Right renal cortex interstitium (tissue), 3 donors: ENCODE data around the gene VWA2. TPM values are rescaled to one million over a fixed set of nuclear protein-coding genes. Genes with fewer than 3 reads are reported as not detected.

Experiments
- DNase-seq, 3 donors: peaks; one replicate each; pipeline ENCODE4 v3.0.0-alpha.2; 2013; ENCODE audit warnings: low read depth in 3 of 3, low spot score in 2 of 3
- polyA plus RNA-seq, 3 donors: library from polyadenylated mRNA; unstranded; fragments of 120-200 nt; gene quantifications; one replicate each; pipeline ENCODE4 v1.2.1, GENCODE V29; 2013; ENCODE audit not compliant: insufficient read length in 3 of 3

Gene VWA2
- polyA plus RNA-seq, 3 donors = 1.6 to 2.1 (median 1.7) TPM

GRCh38 chr10:114274616-114275453 lies 35.8 kb downstream of the VWA2 start:
- DNase-seq = no peak

GRCh38 chr10:114276066-114276465 lies 37.0 kb downstream of the VWA2 start:
- no peak for DNase-seq

DNA sequence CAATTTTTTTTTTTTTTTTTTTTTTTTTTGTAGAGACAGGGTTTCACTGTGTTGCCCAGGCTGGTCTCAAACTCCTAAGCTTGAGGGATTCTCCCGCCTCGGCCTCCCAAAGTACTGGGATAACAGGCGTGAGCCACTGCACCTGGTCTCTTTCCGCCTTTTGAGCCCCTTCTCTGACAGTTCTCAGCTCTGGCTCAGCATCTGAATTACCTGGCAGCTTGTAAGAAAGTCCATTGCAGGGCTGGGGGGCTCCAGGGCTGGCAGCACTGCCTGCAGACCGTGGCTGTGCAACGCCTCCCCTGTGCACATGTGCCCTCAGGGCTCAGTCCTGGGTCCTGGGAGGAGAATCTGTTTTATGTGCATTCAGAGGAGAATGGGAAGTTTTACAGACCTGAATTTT lies 37.6 kb downstream of the VWA2 start:
- no peak for DNase-seq

GRCh38 chr10:114278140-114278883 lies 39.3 kb downstream of the VWA2 start:
- no peak for DNase-seq

DNA sequence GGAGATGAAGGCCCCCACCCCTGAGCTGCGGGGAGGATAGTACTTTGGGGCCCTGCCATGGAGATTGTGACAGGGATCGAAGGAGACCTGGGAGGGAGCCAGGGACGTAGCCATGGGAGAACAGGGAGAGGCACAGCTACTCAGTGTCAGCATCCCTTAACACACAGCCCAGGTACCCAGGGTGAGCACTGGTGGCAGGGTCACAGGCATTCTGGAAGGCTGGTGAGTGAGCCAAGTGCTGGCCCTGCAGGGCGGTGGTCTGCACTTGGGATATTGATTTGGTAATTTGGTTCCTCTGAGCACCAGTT lies 39.8 kb downstream of the VWA2 start:
- DNase-seq = no peak

DNA sequence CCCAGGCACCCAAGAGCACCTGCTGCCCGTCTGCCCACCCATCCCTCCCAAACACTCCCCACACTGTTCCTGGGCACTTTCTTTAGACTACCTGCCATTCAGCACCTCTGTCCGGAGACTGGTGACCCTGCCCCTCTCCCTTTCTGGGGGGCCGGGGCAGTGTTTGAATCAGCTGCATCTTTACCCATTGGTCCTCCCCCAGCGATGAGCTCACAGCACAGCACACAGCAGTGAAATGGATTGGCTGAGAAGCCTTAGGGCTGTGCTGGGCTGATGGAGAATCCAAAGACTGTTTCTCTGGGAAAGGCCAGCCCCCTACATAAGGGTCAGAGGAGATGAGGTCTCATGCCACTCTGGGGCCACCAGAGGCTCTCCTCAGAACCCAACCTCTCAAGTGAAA lies 40.2 kb downstream of the VWA2 start:
- DNase-seq = no peak

GRCh38 chr10:114279901-114280644 lies 41.0 kb downstream of the VWA2 start:
- DNase-seq = no peak

GRCh38 chr10:114281006-114281405 lies 42.0 kb downstream of the VWA2 start:
- no peak for DNase-seq

DNA sequence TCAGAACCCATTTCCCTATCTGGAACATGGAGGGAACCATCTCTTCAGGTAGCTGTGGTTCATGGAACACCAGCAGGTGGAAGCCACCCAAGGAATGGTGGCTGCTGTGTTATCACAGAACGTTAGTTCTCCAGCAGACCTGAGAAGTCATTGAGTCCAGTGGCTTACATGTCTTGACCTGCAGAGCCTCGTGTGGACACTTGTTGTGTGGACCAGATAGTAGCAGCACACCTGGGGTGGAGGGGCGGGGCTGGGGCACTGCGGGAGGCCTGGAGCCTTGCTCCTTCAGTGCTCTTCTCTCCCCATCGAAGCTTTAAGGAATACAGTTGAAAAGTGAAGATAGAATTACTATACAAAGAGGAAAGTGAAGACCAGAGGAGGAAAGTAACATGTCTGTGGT lies 42.4 kb downstream of the VWA2 start:
- no peak for DNase-seq

DNA sequence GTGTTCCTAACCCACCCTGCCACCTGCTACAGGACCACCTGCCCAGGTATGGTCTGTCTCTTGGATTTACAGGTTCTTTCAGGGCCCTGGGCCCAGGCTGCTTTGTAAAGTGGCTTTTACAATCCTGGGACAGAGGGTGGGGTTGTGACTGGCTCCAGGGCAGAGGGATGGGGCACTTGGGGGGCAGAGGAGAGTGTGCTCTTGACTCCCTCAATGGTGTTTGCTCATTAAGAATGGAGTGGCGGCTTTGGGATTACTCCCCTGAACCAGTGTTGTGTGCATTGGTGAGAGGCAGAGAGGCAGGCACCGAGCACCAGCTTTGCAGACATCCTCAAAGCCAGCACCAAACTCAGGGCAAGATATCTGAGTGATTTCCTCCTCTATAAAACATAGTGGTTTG lies 43.5 kb downstream of the VWA2 start:
- no peak for DNase-seq

GRCh38 chr10:114283091-114283490 lies 44.0 kb downstream of the VWA2 start:
- no peak for DNase-seq

- DNase-seq = no peak
These were observed 44.6 kb downstream of the VWA2 start for GRCh38 chr10:114283535-114284234.

DNA sequence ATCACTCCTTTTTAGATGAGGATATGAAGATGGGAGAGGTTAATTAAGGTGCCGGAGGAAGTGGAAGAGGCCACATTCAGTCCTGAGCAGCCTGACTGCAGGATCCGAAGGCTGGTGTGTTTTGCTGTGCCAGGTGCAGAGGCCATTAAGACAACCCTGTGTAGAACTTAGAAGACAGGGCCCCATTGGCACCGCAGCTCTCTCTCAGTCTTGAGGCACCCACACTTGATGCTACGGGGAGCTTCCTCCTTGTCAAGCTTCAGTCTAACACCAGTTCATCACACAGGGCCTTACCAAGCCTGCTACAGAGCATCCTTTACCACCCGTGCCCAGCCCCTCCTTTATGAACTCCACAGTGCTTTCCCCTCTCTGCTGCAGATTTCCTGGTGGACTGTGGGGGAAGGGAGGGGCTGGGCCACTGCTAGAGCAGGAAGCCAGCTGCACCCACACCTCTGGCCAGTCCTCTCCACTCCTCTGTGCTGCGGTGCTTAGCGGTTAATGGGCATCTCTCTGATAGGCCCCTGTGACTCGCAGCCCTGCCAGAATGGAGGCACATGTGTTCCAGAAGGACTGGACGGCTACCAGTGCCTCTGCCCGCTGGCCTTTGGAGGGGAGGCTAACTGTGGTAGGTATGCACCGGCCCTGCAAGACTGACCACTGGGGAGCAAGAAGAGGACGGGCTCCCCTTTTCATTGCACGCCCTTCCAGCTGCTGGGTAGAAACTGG lies 45.5 kb downstream of the VWA2 start:
- DNase-seq = no peak

DNA sequence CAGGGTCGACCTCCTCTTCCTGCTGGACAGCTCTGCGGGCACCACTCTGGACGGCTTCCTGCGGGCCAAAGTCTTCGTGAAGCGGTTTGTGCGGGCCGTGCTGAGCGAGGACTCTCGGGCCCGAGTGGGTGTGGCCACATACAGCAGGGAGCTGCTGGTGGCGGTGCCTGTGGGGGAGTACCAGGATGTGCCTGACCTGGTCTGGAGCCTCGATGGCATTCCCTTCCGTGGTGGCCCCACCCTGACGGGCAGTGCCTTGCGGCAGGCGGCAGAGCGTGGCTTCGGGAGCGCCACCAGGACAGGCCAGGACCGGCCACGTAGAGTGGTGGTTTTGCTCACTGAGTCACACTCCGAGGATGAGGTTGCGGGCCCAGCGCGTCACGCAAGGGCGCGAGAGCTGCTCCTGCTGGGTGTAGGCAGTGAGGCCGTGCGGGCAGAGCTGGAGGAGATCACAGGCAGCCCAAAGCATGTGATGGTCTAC lies 46.9 kb downstream of the VWA2 start:
- no peak for DNase-seq

GRCh38 chr10:114286921-114287320 lies 47.9 kb downstream of the VWA2 start:
- DNase-seq = no peak

- no peak for DNase-seq
These were observed 49.5 kb downstream of the VWA2 start for GRCh38 chr10:114288424-114289095.

- no peak for DNase-seq
These were observed 50.0 kb downstream of the VWA2 start for GRCh38 chr10:114289096-114289436.

DNA sequence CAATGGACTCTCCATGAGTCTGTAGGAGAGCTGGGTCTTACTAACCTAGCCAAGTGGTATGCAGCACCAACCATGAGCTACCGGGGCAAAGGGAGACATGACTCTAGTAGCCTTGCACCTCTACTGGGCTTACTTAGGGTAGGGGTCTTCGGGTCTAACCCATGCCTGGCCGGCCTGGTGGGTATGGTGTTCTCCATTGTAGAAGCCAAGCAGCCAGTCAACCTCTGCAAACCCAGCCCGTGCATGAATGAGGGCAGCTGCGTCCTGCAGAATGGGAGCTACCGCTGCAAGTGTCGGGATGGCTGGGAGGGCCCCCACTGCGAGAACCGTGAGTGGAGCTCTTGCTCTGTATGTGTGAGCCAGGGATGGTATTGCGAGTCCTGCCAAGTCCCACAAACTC lies 51.0 kb downstream of the VWA2 start:
- DNase-seq = no peak

- DNase-seq = no peak
These were observed 52.0 kb downstream of the VWA2 start for GRCh38 chr10:114291076-114291475.

GRCh38 chr10:114291516-114291915 lies 52.5 kb downstream of the VWA2 start:
- DNase-seq = no peak
